Upper lobe of right lung (tissue), 1 donor: Measurements from ENCODE around the gene HOGA1. TPM values are rescaled to one million over a fixed set of nuclear protein-coding genes. Genes with fewer than 3 reads are reported as not detected.

Experiments used
- ATAC-seq: fragments of 200-7000 bp; cut with Tn5 transposase; one replicate; pipeline ENCODE4 v1.9.1; 2020; ENCODE audit warnings: mild to moderate bottlenecking, moderate library complexity
- DNase-seq: peaks from one replicate; pipeline ENCODE4 v3.0.0-alpha.2; 2020
- H3K27ac ChIP-seq: fragments of 200-600 bp; one replicate; pipeline ENCODE4 v1.8.0; 2022
- H3K27me3 ChIP-seq: fragments of 200-600 bp; one replicate; pipeline ENCODE4 v1.8.0; 2022; ENCODE audit warnings: mild to moderate bottlenecking
- H3K36me3 ChIP-seq: fragments of 200-600 bp; one replicate; pipeline ENCODE4 v1.8.0; 2022
- H3K4me1 ChIP-seq: fragments of 200-600 bp; one replicate; pipeline ENCODE4 v1.8.0; 2022
- H3K4me3 ChIP-seq: fragments of 200-600 bp; one replicate; pipeline ENCODE4 v1.8.0; 2022; ENCODE audit warnings: mild to moderate bottlenecking
- H3K9me3 ChIP-seq: fragments of 200-600 bp; one replicate; pipeline ENCODE4 v1.8.0; 2022
- intact Hi-C: fragments of 100-400 bp; cut with DNase I; formaldehyde crosslinking; loops from one replicate; pipeline ENCODE4 v1.11.0; 2022
- total RNA-seq: library from RNA; stranded (reverse); fragmentation: NEBNext Ultra II Directional; extraction: Animal tissue kit (Norgen Biotek cat#: 25700); gene quantifications from one replicate; pipeline ENCODE4 v1.2.1, GENCODE V29; 2021
- TF ChIP-seq, protein P1 (sequence below): fragments of 200-600 bp; IDR thresholded peaks from one replicate; pipeline ENCODE4 v1.8.0; 2022; ENCODE audit warnings: antibody characterized with exemption
- donor health status: DM: no; HTN: yes; CAD: no; lungs with severe emphysema.

Gene HOGA1
- total RNA-seq, 1 donor from 2014 or later: 2.3 TPM

DNA sequence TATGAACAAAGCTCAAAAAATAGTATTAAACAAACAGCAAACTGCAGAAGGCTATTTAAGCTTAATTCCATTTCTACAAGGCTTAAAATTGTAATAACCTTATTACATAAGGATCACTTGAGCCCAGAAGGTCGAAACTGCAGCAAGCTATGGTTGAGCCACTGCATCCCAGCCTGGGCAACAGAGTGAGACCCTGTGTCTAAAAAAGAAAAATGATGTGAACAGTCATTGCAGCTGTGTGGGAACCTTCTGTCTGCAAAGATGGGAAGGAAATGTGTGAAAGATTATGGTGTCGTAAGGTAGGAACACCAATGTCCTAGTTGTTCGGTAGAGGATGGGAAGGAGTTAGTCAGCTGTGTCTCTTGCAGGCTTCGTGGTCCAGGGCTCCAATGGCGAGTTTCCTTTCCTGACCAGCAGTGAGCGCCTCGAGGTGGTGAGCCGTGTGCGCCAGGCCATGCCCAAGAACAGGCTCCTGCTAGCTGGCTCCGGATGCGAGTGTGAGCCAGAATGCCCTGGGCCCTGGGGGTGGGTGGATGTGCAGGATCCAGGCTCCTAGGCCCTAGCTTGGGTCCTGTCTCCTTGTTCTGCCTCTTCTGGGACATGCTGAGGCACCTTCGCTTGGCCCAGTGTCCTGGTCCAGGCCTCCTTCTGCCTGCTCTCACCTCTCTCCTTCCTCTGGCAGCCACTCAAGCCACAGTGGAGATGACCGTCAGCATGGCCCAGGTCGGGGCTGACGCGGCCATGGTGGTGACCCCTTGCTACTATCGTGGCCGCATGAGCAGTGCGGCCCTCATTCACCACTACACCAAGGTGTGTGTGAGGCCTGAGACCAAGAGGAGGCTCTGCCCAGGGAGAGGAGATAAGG lies 14.4 kb downstream of the HOGA1 start:
- no peak overlapping the region for H3K4me3 ChIP-seq
- H3K27ac ChIP-seq: no peak overlapping the region
- ATAC-seq (no peak), DNase-seq (no peak)
- H3K9me3 ChIP-seq: no peaks in the 10 kb centered on the region
- H3K36me3 ChIP-seq: no peaks in the 10 kb centered on the region
- TF ChIP-seq, protein P1, sequence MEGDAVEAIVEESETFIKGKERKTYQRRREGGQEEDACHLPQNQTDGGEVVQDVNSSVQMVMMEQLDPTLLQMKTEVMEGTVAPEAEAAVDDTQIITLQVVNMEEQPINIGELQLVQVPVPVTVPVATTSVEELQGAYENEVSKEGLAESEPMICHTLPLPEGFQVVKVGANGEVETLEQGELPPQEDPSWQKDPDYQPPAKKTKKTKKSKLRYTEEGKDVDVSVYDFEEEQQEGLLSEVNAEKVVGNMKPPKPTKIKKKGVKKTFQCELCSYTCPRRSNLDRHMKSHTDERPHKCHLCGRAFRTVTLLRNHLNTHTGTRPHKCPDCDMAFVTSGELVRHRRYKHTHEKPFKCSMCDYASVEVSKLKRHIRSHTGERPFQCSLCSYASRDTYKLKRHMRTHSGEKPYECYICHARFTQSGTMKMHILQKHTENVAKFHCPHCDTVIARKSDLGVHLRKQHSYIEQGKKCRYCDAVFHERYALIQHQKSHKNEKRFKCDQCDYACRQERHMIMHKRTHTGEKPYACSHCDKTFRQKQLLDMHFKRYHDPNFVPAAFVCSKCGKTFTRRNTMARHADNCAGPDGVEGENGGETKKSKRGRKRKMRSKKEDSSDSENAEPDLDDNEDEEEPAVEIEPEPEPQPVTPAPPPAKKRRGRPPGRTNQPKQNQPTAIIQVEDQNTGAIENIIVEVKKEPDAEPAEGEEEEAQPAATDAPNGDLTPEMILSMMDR: no peak
- no peaks in the 10 kb centered on the region for H3K4me1 ChIP-seq
- H3K27me3 ChIP-seq: no peaks in the 10 kb centered on the region
- intact Hi-C loops: no loop called here

DNA sequence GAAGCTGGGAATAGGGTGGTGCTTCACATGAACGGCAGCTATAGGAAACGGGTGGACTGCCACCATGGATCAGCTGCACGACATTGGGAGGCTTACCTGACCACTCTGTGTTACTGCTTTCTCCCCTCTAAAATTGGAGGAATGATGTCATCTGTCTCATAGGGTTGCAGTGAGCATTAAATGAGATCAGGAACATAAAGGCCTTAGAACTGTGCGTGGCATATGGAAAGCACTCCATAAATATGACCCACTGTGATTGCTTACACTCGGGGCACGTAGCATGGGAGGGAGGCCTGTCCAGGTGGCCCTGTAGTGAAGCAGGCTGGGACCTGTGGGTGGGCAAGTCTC lies 15.1 kb downstream of the HOGA1 start:
- Histone ChIP-seq H3K27ac (no peak overlapping the region), H3K27me3 (no peaks in the 10 kb centered on the region), H3K36me3 (no peaks in the 10 kb centered on the region), H3K4me3 (no peak overlapping the region), H3K4me1 (no peaks in the 10 kb centered on the region), H3K9me3 (no peaks in the 10 kb centered on the region)
- ATAC-seq: no peak
- intact Hi-C loops: no loop called here
- TF ChIP-seq, protein P1: no peak
- no peak for DNase-seq

DNA sequence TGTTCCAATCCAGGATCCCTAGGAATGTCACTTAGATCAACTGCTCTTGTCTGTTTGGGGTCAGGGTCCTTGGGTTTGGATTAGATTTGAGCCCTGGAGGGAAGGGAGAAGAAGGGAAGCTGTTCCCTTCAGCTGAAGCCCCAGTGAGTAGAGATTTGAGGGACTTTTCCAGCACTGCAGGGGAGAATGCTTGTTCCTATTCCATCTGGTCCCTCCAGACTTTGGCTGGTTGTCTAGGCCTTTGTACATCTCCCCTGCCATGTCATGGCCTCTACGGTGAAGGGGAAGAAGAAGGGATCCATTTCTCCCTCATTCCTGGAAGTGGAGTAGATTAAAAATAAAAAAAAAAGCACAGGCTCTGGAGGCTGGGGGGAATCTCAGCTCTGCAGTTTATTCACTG lies 16.4 kb downstream of the HOGA1 start:
- DNase-seq (no peak), ATAC-seq (no peak)
- no peak overlapping the region for H3K27ac ChIP-seq
- no peaks in the 10 kb centered on the region for H3K36me3 ChIP-seq
- no peaks in the 10 kb centered on the region for H3K27me3 ChIP-seq
- no peaks in the 10 kb centered on the region for H3K9me3 ChIP-seq
- H3K4me3 ChIP-seq: no peak overlapping the region
- intact Hi-C loops: no loop called here
- no peaks in the 10 kb centered on the region for H3K4me1 ChIP-seq
- TF ChIP-seq, protein P1: no peak

DNA sequence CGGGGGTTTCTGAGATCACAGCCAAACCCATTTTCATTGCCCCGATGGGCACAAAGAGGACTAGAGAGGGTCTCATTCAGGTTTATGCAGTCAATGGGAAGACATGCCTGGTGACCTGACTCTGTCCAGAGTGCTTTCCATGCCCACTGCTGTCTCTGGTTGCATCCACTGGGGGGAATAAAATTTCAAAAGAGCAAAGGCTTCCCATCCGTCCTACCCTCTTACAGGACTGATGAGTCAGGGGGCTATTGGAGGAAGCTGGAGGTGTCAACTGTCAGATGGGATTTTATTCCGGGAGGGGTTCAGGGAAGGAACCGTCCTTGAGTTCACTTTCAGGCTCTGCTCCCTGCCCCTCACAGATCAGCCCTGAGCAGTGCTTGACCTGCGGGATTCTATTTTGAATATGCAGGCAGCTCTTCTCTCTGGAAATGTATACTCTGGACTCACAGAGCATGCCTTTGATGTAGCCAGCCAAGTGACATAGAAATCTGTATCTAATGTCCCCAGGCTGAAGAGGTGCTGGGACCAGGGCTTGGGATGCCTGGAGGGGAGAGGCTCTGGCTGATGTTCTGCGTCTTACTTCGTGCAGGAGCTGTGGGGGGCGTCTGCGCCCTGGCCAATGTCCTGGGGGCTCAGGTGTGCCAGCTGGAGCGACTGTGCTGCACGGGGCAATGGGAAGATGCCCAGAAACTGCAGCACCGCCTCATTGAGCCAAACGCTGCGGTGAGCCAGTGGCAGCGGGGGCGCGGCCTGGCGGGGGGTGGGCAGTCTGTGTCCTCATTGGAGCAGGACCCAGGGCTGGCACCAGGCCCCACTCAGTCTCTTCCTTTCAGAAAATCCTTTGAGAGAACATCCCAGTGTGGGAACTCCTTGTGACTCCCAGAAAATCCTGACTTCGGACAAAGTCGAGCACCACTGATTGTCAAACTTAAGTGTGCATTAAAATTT lies 17.4 kb downstream of the HOGA1 start:
- Histone ChIP-seq H3K4me1 (no peaks in the 10 kb centered on the region), H3K36me3 (no peaks in the 10 kb centered on the region), H3K9me3 (no peaks in the 10 kb centered on the region), H3K4me3 (no peak overlapping the region), H3K27me3 (no peaks in the 10 kb centered on the region), H3K27ac (no peak overlapping the region)
- DNase-seq (no peak), ATAC-seq (no peak)
- TF ChIP-seq, protein P1: no peak
- intact Hi-C loops: no loop called here

DNA sequence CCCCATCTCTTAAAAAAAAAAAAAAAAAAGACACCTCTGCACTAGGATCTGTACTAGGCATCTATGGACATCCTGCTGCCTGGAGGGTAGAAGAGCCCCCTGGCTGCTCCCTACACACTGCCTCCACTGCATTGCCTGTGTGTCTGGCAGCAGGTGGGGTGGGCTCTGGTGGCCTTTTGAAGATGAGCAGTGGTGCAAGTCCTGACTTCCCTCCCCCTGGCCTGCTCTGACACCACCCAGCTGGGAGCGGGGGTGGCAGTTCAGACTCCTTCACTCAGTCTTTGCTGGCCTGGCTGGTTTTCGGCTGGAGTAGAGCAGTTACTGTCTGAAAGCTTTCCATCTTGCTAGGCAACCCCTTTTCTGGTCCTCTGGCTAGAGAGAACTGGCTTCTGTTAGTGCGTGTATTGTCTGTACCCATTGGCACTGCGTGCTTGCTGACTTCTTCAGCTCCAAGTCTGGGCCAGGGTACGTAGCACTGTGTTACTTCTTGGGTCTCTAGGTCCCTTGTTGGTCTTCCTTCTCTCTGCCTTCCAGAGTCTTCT lies 23.0 kb downstream of the HOGA1 start:
- Histone ChIP-seq H3K27me3 (no peaks in the 10 kb centered on the region), H3K36me3 (no peaks in the 10 kb centered on the region), H3K4me1 (no peaks in the 10 kb centered on the region), H3K9me3 (no peaks in the 10 kb centered on the region), H3K4me3 (no peak overlapping the region), H3K27ac (no peak overlapping the region)
- ATAC-seq (no peak), DNase-seq (no peak)
- TF ChIP-seq, protein P1: no peak
- intact Hi-C loops: no loop called here
